ENCODE data around the gene SLC9A7. TPM values are rescaled to one million over a fixed set of nuclear protein-coding genes. Genes with fewer than 3 reads are reported as not detected.

Gene SLC9A7
- total RNA-seq, 4 donors from 2014 or later, result 5.5 to 11.1 (median 7.3) TPM

DNA sequence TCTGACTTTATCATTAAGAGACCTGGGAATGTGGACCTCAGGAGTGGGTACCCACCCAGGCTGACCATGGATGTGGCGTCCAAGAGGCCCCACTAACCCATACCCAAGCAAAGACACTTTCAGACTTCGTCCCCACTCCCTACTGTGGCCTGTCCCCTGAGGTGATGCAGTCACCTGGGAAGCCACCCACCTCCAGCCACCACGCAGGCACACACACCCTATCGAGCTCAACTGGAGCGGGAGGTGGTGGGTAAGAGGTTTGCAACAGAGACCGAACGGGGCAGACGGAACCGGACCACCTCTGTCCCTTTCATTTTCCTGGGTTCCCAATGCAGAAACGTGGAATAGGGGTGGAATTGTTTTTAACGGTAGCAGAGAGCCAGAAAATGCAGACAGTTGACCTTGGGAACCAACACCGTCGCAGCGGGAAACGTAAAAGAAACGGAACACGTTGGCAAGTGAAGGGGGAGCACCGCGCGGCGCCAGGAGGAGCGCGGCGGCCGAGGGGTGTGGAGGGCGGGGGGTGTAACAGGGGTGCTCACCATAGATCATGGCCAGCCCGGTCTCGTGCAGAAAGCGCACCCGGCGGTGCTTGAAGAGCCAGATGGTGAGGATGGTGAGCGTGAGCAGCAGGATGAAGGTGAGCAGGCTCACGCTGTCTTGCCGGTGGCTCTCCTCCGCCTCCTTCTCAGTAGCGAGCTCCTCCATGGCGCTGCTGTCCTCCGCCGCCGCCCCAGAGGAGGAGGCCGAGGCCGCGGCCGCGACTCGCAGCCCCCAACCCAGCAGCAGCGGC is 559 bp downstream of the SLC9A7 start:
- H3K27ac ChIP-seq, result peak overlapping the region in 3 of 4 donors; percentile 3 to 70 (median 26)
- no peak for DNase-seq (ENCODE audit: low spot score in 2 of 2)
- peaks cover 0 to 12% (median 0%) of the 10 kb centered on the region in 4 donors for H3K4me1 ChIP-seq
- no peaks in the 10 kb centered on the region for H3K9me3 ChIP-seq
- peak overlapping the region; percentile 17 to 62 (median 39) for H3K4me3 ChIP-seq
- H3K36me3 ChIP-seq, result no peaks in the 10 kb centered on the region
- TF ChIP-seq, protein P1, sequence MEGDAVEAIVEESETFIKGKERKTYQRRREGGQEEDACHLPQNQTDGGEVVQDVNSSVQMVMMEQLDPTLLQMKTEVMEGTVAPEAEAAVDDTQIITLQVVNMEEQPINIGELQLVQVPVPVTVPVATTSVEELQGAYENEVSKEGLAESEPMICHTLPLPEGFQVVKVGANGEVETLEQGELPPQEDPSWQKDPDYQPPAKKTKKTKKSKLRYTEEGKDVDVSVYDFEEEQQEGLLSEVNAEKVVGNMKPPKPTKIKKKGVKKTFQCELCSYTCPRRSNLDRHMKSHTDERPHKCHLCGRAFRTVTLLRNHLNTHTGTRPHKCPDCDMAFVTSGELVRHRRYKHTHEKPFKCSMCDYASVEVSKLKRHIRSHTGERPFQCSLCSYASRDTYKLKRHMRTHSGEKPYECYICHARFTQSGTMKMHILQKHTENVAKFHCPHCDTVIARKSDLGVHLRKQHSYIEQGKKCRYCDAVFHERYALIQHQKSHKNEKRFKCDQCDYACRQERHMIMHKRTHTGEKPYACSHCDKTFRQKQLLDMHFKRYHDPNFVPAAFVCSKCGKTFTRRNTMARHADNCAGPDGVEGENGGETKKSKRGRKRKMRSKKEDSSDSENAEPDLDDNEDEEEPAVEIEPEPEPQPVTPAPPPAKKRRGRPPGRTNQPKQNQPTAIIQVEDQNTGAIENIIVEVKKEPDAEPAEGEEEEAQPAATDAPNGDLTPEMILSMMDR (IDR thresholded peaks at IDR 0.05), result no peak
- TF ChIP-seq EP300 (IDR thresholded peaks at IDR 0.05) (no peak), POLR2A (IDR thresholded peaks at IDR 0.05) (no peak)
- no peaks in the 10 kb centered on the region for H3K27me3 ChIP-seq
- 12 to 53% methylated on average over 25 to 46 of the region's 47 CpGs for WGBS, 2 donors

DNA sequence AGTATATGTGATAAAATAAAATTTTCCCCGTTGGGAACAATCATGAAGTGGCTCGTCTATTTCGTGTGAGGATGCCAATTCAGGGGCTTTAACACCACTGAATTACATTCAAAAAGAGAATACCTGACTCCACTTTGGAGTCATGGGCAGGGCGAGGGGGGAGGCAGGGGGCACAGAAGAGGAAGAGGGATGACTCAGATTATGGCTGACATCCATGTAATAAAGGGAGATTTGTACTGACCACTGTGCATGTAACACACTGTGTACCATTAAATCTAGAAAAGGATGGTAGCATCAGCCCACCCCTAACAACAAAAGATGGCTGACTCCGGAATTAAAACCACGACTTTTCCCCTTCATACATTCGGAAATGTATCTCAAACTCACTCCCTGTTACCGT is 1.3 kb downstream of the SLC9A7 start:
- DNase-seq (ENCODE audit: low spot score in 2 of 2), result no peak
- Histone ChIP-seq H3K36me3 (no peaks in the 10 kb centered on the region), H3K4me3 (peak overlapping the region in 1 of 4 donors; percentile 62), H3K4me1 (peaks cover 0 to 12% (median 0%) of the 10 kb centered on the region in 4 donors), H3K9me3 (no peaks in the 10 kb centered on the region), H3K27ac (no peak overlapping the region), H3K27me3 (no peaks in the 10 kb centered on the region)
- TF ChIP-seq, protein P1 (IDR thresholded peaks at IDR 0.05), result no peak
- no peak for TF ChIP-seq EP300 (IDR thresholded peaks at IDR 0.05)
- TF ChIP-seq POLR2A (IDR thresholded peaks at IDR 0.05), result no peak
- 70 to 72% methylated on average over 8 of the region's 8 CpGs for WGBS, 2 donors

DNA sequence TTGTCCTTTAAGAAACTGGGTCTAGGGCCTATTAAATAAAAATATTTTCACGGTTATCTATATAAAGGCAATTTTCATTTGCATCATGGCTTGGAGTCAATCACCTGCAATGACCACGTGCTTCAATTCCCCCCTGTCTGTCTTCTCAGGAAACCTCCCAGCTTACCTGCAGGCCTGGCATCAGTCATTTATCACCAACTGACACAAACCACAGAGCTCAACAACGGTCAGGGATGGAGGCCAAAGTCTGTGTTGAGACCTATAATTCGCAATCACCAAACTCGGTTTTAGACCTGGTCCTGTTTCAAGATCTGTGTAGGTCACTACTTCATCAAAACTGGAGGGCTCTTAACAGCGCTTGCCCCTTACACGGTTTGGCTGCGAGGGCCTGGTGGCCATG is 1.9 kb downstream of the SLC9A7 start:
- H3K27ac ChIP-seq, result no peak overlapping the region
- H3K4me3 ChIP-seq, result no peak overlapping the region
- WGBS, 2 donors, result 68 to 73% methylated on average over 8 of the region's 8 CpGs
- no peaks in the 10 kb centered on the region for H3K36me3 ChIP-seq
- no peaks in the 10 kb centered on the region for H3K9me3 ChIP-seq
- DNase-seq (ENCODE audit: low spot score in 2 of 2), result no peak
- TF ChIP-seq EP300 (IDR thresholded peaks at IDR 0.05) (no peak), POLR2A (IDR thresholded peaks at IDR 0.05) (no peak)
- TF ChIP-seq, protein P1 (IDR thresholded peaks at IDR 0.05), result no peak
- H3K27me3 ChIP-seq, result no peaks in the 10 kb centered on the region
- peaks cover 0 to 12% (median 0%) of the 10 kb centered on the region in 4 donors for H3K4me1 ChIP-seq

DNA sequence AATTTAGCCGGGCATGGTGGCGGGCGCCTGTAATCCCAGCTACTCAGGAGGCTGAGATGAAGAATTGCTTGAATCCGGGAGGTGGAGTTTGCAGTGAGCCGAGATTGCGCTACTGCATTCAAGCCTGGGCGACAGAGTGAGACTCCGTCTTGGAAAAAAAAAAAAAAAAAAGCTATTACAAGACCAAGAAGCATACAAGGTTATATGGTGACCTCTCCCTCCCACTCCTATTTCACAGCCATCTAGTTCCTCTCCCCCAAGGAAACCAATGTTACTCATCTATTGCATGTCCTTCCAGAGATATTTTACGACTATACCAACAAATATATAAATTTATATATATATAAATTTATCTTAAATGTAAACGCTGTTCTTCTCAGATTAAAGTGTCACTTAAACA is 3.2 kb downstream of the SLC9A7 start:
- Histone ChIP-seq H3K36me3 (no peaks in the 10 kb centered on the region), H3K9me3 (no peaks in the 10 kb centered on the region), H3K4me1 (peaks cover 0 to 12% (median 0%) of the 10 kb centered on the region in 4 donors), H3K27me3 (no peaks in the 10 kb centered on the region), H3K4me3 (no peak overlapping the region), H3K27ac (no peak overlapping the region)
- WGBS, 2 donors, result 83 to 84% methylated on average over 10 of the region's 10 CpGs
- no peak for DNase-seq (ENCODE audit: low spot score in 2 of 2)
- TF ChIP-seq POLR2A (IDR thresholded peaks at IDR 0.05) (no peak), EP300 (IDR thresholded peaks at IDR 0.05) (no peak)
- TF ChIP-seq, protein P1 (IDR thresholded peaks at IDR 0.05), result no peak

DNA sequence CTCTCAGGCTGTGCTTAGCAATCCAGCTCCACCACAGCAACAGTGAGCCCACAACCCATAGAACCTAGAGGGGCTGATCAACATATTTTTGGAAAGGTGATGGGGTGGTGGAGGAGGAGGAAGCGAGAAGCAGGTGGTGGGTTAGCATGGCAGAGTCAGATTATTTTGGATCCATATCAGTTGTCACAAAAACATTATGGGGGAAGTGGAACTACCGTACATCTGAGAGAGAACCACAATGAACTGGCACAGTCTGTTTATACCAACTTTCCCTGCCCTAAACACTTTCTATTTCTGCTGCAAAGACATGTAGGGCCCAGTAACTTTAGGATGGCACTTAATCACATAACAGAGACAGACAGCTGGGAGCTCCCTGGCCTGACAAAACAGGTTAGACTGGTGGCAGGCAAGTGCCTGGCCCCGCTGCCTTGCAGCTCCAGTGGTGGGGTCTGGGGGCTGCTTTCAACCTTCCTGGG is 4.3 kb downstream of the SLC9A7 start:
- H3K9me3 ChIP-seq, result no peaks in the 10 kb centered on the region
- no peak overlapping the region for H3K4me3 ChIP-seq
- H3K4me1 ChIP-seq, result peaks cover 0 to 10% (median 0%) of the 10 kb centered on the region in 4 donors
- no peaks in the 10 kb centered on the region for H3K36me3 ChIP-seq
- H3K27me3 ChIP-seq, result no peaks in the 10 kb centered on the region
- WGBS, 2 donors, result 40 to 57% methylated on average over 2 to 3 of the region's 3 CpGs
- TF ChIP-seq, protein P1 (IDR thresholded peaks at IDR 0.05), result no peak
- TF ChIP-seq EP300 (IDR thresholded peaks at IDR 0.05) (no peak), POLR2A (IDR thresholded peaks at IDR 0.05) (no peak)
- DNase-seq (ENCODE audit: low spot score in 2 of 2), result no peak
- no peak overlapping the region for H3K27ac ChIP-seq

All from tibial nerve (tissue), 4 donors.